Nephron progenitor cell (in vitro differentiated cells): ENCODE data around the gene RPTN.
A peak's percentile ranks its signal among the peaks of the same experiment; 100 is the strongest.

ENCODE experiments used
- DNase-seq: peaks from one replicate; pipeline ENCODE4 v3.0.0; 2021
- H3K27ac Mint-ChIP-seq: 2 replicates; pipeline ENCODE4 v1.8.0; 2021; ENCODE audit warnings: mild to moderate bottlenecking, moderate library complexity, mixed read lengths
- H3K27me3 Mint-ChIP-seq: 2 replicates; pipeline ENCODE4 v1.8.0; 2021; ENCODE audit warnings: mild to moderate bottlenecking, low read depth, mixed read lengths; ENCODE audit not compliant: poor library complexity
- H3K36me3 Mint-ChIP-seq: 2 replicates; pipeline ENCODE4 v1.8.0; 2021; ENCODE audit warnings: low read depth, mixed read lengths
- H3K4me1 Mint-ChIP-seq: 2 replicates; pipeline ENCODE4 v1.8.0; 2021; ENCODE audit warnings: mixed read lengths
- H3K4me3 Mint-ChIP-seq: 2 replicates; pipeline ENCODE4 v1.8.0; 2021; ENCODE audit warnings: mild to moderate bottlenecking, moderate library complexity, mixed read lengths
- H3K9me3 Mint-ChIP-seq: 2 replicates; pipeline ENCODE4 v1.8.0; 2021; ENCODE audit warnings: mild to moderate bottlenecking, moderate library complexity, mixed read lengths
- TF ChIP-seq, protein P1 (sequence below): fragments of 200-600 bp; sonication (generic); IDR thresholded peaks from 2 replicates; pipeline ENCODE4 v1.5.0; 2021; ENCODE audit warnings: antibody characterized with exemption

Gene RPTN

GRCh38 chr1:152143150-152143887 lies 15.7 kb downstream of the RPTN start:
- H3K36me3 Mint-ChIP-seq: no peaks in the 10 kb centered on the region
- DNase-seq: no peak
- no peak overlapping the region for H3K27ac Mint-ChIP-seq
- peaks cover 53% of the 10 kb centered on the region for H3K9me3 Mint-ChIP-seq
- TF ChIP-seq, protein P1, sequence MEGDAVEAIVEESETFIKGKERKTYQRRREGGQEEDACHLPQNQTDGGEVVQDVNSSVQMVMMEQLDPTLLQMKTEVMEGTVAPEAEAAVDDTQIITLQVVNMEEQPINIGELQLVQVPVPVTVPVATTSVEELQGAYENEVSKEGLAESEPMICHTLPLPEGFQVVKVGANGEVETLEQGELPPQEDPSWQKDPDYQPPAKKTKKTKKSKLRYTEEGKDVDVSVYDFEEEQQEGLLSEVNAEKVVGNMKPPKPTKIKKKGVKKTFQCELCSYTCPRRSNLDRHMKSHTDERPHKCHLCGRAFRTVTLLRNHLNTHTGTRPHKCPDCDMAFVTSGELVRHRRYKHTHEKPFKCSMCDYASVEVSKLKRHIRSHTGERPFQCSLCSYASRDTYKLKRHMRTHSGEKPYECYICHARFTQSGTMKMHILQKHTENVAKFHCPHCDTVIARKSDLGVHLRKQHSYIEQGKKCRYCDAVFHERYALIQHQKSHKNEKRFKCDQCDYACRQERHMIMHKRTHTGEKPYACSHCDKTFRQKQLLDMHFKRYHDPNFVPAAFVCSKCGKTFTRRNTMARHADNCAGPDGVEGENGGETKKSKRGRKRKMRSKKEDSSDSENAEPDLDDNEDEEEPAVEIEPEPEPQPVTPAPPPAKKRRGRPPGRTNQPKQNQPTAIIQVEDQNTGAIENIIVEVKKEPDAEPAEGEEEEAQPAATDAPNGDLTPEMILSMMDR: no peak
- H3K4me1 Mint-ChIP-seq: no peaks in the 10 kb centered on the region
- H3K4me3 Mint-ChIP-seq: no peak overlapping the region
- H3K27me3 Mint-ChIP-seq: no peaks in the 10 kb centered on the region

DNA sequence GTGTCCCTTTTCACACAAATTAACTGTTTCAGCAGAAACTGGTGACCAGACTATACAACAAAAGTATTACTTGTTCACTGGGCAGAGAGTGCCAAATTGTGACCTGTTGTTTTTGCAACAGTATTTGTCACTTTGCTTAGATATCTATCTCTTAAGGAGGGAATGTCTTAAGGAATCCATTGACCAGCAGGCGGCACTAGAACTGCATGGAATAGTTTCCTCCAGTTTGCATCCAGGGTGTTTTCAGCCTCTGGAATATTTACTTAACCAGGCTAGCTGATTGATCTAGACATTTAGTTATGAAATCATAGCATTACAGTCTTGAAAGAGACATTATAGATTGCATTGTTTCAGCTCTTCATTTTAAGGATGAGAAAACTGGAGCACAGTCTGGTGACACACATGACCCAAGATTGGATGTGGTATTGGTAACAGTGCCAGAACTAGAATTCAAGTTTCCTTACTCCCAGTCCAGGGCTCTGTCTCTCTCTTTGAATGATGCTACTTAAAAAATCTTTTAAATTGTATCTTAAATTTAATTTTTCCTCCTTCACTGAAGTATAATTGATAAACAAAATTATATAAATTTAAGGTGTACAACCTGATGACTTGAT lies 16.9 kb downstream of the RPTN start:
- peak; percentile 21 for DNase-seq
- peaks cover 44% of the 10 kb centered on the region for H3K9me3 Mint-ChIP-seq

DNA sequence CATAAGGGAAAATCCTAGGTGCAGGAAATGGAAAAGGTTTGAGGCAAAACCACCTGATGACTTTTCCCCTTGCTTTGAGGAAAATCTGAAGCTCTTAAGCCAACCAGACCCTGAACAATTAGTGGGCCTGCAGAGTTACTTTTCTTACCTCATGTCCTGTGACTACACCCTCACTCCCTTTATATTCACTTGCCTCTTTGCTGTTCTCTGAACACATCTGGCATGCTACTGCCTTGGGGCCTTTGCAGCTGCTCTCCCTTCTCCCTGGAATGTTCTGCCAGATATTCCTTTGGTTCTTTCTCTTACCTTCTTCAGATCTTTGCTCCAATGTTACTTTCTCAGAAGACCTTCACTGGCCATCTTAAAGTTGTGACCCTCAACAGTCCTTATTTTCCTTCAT lies 21.8 kb downstream of the RPTN start:
- Mint-ChIP-seq H3K27ac (no peak overlapping the region), H3K4me3 (no peak overlapping the region), H3K27me3 (peaks cover 7% of the 10 kb centered on the region), H3K4me1 (no peaks in the 10 kb centered on the region), H3K9me3 (peaks cover 16% of the 10 kb centered on the region), H3K36me3 (no peaks in the 10 kb centered on the region)
- DNase-seq: no peak
- TF ChIP-seq, protein P1: no peak

More for the DNA sequence above, 16.9 kb downstream of the RPTN start:
- Mint-ChIP-seq H3K27ac (no peak overlapping the region), H3K4me1 (no peaks in the 10 kb centered on the region), H3K27me3 (no peaks in the 10 kb centered on the region), H3K36me3 (no peaks in the 10 kb centered on the region), H3K4me3 (no peak overlapping the region)
- TF ChIP-seq, protein P1: peak; percentile 34

GRCh38 chr1:152130186-152130585 lies 28.8 kb downstream of the RPTN start:
- Mint-ChIP-seq H3K36me3 (no peaks in the 10 kb centered on the region), H3K27ac (no peak overlapping the region), H3K27me3 (peaks cover 11% of the 10 kb centered on the region), H3K4me3 (no peak overlapping the region), H3K9me3 (peaks cover 47% of the 10 kb centered on the region), H3K4me1 (no peaks in the 10 kb centered on the region)
- no peak for DNase-seq
- TF ChIP-seq, protein P1: no peak

DNA sequence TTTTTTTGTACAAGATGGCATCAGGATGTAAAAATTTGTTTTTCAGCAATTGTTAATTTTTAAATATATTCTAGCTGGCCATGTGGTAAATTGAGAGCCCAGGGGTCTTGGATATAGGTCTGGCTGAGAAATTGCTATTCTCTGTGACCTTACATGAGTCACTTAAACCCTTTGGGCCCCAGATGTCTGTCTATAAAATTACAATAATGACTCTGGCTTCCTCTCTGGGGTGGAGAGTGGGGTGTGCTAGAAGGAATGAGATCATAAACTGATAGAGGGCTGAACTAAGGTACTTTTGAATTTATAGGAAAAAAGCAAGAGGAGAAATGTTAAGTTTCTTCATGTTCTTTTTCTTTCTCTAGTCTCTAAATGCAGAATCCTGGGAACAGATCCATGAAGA lies 31.4 kb downstream of the RPTN start:
- Mint-ChIP-seq H3K4me1 (no peaks in the 10 kb centered on the region), H3K4me3 (no peak overlapping the region), H3K27ac (no peak overlapping the region), H3K9me3 (peaks cover 49% of the 10 kb centered on the region), H3K36me3 (no peaks in the 10 kb centered on the region), H3K27me3 (peaks cover 7% of the 10 kb centered on the region)
- no peak for DNase-seq
- TF ChIP-seq, protein P1: no peak
